Ishikawa (cell line): Measurements from ENCODE around the gene ACACA.

ENCODE experiments used
- CEBPB ChIP-seq: IDR thresholded peaks from 2 replicates; pipeline ENCODE4 v1.6.1; 2012
- FOXM1 ChIP-seq: IDR thresholded peaks from 2 replicates; pipeline ENCODE4 v1.6.1; 2012; ENCODE audit warnings: low read depth, borderline replicate concordance
- TAF1 ChIP-seq: IDR thresholded peaks from 2 replicates; pipeline ENCODE4 v1.6.1; 2012; ENCODE audit warnings: low read depth, mild to moderate bottlenecking
- TF ChIP-seq, protein P1 (sequence below): IDR thresholded peaks from 2 replicates; pipeline ENCODE4 v1.6.1; 2012; ENCODE audit warnings: low read depth, mild to moderate bottlenecking

DNA sequence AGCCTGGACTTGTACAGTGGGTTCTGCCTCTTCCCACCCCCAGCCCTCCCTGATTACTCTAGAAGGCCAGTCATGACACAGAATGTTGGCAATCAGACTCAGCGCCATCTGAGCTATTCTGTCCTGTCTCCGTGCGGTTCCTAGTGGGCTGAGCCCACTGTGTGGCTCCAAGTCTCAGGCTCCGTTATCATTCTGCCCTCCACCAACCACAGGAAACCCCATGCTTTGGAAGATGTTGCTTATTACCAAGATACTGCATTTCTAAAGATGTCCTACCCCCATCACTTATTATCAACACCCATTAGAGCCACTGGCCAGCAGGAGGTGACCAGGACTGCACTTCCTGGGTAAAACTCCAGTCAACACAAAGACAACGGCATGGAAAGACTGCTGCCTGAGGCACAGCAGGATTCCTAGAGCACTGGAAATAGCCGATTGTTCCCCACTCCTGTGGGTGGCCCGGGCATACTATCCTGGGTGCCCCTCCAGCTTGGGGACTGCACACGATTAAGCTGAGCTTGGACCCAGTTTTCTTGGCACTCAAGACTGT, 324.2 kb downstream of the ACACA start:
- TF ChIP-seq FOXM1 (no peak), TAF1 (no peak), CEBPB (no peak)
- TF ChIP-seq, protein P1, sequence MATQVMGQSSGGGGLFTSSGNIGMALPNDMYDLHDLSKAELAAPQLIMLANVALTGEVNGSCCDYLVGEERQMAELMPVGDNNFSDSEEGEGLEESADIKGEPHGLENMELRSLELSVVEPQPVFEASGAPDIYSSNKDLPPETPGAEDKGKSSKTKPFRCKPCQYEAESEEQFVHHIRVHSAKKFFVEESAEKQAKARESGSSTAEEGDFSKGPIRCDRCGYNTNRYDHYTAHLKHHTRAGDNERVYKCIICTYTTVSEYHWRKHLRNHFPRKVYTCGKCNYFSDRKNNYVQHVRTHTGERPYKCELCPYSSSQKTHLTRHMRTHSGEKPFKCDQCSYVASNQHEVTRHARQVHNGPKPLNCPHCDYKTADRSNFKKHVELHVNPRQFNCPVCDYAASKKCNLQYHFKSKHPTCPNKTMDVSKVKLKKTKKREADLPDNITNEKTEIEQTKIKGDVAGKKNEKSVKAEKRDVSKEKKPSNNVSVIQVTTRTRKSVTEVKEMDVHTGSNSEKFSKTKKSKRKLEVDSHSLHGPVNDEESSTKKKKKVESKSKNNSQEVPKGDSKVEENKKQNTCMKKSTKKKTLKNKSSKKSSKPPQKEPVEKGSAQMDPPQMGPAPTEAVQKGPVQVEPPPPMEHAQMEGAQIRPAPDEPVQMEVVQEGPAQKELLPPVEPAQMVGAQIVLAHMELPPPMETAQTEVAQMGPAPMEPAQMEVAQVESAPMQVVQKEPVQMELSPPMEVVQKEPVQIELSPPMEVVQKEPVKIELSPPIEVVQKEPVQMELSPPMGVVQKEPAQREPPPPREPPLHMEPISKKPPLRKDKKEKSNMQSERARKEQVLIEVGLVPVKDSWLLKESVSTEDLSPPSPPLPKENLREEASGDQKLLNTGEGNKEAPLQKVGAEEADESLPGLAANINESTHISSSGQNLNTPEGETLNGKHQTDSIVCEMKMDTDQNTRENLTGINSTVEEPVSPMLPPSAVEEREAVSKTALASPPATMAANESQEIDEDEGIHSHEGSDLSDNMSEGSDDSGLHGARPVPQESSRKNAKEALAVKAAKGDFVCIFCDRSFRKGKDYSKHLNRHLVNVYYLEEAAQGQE, result no peak
